ENCODE data around the gene DCAF12.
"Not testable (repeated sequence)": the region's sequence is repeated elsewhere in the genome, so short reads cannot be mapped to it uniquely, and the experiment has no call there.

DCAF12 gene

DNA sequence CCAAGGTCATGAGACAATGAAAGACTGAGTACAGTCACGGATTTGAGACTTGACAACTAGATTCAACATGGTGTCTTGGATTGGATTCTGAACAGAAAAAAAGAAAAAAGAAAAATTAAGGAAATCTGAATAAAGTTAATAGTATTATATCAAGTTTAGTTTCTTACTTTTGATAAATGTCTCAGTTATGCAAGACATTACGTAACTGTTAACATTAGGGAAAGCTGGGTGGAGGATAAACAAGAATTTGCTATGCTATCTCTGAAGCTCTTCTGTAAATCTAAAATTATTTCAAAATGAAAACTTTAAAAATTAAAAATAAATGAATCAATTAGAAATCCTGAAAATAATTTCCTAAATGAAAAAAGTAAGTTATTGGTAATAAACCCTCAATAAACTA lies 14.4 kb upstream of the DCAF12 start:
- Mint-ChIP-seq H3K4me1 (ENCODE audit: low read depth) (peaks cover 23% of the 10 kb centered on the region), H3K27me3 (peaks cover 23% of the 10 kb centered on the region), H3K36me3 (ENCODE audit: low read depth) (no peaks in the 10 kb centered on the region), H3K9me3 (no peaks in the 10 kb centered on the region), H3K27ac (no peak overlapping the region), H3K4me3 (no peak overlapping the region)
- intact Hi-C loops (cut with micrococcal nuclease): no loop called here

DNA sequence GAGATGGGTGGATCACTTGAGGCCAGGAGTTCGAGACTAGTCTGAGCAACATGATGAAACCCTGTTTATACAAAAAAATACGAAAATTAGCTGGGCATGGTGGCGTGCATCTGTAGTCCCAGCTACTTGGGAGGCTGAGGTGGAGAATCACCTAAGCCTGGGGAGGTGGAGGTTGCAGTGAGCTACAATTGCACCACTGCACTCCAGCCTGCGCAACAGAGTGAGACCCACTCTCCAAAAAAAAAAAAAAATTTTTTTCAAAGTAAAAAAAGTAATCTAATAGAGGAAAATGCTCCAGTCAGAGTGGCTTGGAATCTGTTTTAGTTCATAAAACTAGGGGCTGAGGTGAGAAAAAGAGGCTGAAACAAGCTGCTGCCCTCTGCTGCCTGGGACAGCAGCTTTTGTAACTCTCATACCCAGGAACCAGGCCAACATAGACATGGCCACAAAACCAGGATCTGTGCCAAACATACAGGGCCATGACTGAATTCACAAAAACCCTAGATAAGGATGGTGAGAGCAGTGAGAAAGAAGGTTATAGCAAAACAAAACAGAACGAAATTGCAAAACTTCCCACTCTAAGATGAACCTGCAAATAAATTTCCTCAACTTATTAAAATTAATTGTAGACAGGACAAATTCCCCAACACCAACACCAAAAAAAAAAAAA lies 13.1 kb upstream of the DCAF12 start:
- H3K4me3 Mint-ChIP-seq: no peak overlapping the region
- H3K27ac Mint-ChIP-seq: no peak overlapping the region
- H3K4me1 Mint-ChIP-seq (ENCODE audit: low read depth): peaks cover 23% of the 10 kb centered on the region
- intact Hi-C loops (cut with micrococcal nuclease): no loop called here
- H3K9me3 Mint-ChIP-seq: no peaks in the 10 kb centered on the region
- H3K27me3 Mint-ChIP-seq: peaks cover 18% of the 10 kb centered on the region
- H3K36me3 Mint-ChIP-seq (ENCODE audit: low read depth): no peaks in the 10 kb centered on the region

DNA sequence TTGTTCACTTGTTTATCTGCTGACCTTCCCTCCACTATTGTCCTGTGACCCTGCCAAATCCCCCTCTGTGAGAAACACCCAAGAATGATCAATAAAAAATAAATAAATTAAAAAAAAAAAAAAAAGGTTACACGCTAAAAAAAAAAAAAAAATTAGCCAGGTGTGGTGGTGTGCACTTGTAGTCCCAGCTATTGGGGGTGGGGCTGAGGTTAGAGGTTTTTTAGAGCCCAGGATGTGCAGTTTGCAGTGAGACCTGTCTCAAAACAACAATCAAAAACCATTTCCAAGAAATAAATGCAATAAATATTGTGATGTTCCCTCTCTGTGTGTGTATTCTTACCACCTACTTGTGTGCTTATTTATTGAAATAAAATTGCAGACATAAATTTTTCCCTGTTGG lies 12.1 kb upstream of the DCAF12 start:
- peaks cover 18% of the 10 kb centered on the region for H3K27me3 Mint-ChIP-seq
- H3K9me3 Mint-ChIP-seq; intact Hi-C loops (cut with micrococcal nuclease); H3K27ac Mint-ChIP-seq; H3K4me3 Mint-ChIP-seq; H3K36me3 Mint-ChIP-seq (ENCODE audit: low read depth): not testable (repeated sequence)
- H3K4me1 Mint-ChIP-seq (ENCODE audit: low read depth): peaks cover 23% of the 10 kb centered on the region

DNA sequence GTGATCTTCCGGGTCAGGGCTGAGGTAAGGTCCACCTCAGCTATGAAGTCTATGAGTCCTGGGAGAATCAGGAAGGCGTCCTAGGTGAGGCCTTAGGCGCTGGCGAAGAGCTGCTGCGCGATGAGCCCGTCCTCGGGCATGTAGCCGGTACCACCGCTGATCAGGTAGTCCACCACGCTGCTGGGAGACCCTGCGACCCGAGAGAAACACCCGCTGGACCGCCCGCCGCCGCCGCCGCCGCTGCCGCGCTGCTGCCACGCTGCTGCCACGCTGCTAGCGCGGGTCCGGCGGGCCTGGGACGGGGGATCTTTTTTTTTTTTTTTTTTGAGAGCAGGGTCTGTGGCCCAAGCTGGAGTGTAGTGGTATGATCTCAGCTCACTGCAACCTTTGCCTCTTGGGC lies 8.0 kb upstream of the DCAF12 start:
- intact Hi-C loops (cut with micrococcal nuclease): no loop called here
- H3K27me3 Mint-ChIP-seq: peaks cover 21% of the 10 kb centered on the region
- no peaks in the 10 kb centered on the region for H3K9me3 Mint-ChIP-seq
- H3K4me1 Mint-ChIP-seq (ENCODE audit: low read depth): peaks cover under 1% of the 10 kb centered on the region
- no peak overlapping the region for H3K4me3 Mint-ChIP-seq
- no peak overlapping the region for H3K27ac Mint-ChIP-seq
- H3K36me3 Mint-ChIP-seq (ENCODE audit: low read depth): no peaks in the 10 kb centered on the region

DNA sequence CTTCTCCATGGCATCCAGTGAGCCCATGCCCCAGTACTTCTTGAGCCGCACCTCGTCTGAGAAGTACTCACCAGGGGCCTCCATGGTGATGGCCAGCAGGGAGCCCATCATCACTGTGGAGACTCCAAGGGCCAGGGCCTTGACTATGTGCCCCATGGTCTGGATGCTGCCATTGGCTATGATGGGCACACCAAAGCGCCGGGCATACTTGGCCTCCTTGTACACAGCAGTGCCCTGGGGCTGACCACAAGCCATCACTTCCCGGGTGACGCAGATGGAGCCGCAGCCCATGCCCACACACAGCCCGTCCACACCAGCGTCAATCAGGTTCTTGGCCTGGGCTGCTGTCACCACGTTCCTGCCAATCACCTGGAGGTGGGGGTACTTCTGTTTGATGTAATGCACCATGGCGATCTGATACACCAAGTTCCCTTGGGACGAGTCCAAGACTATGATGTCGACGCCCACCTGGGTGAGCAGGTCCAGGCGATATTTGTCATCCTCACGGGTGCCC lies 7.0 kb upstream of the DCAF12 start:
- Mint-ChIP-seq H3K27ac (no peak overlapping the region), H3K4me1 (ENCODE audit: low read depth) (no peaks in the 10 kb centered on the region), H3K36me3 (ENCODE audit: low read depth) (no peaks in the 10 kb centered on the region), H3K27me3 (peaks cover 21% of the 10 kb centered on the region), H3K9me3 (no peaks in the 10 kb centered on the region), H3K4me3 (no peak overlapping the region)
- intact Hi-C loops (cut with micrococcal nuclease): no loop called here

DNA sequence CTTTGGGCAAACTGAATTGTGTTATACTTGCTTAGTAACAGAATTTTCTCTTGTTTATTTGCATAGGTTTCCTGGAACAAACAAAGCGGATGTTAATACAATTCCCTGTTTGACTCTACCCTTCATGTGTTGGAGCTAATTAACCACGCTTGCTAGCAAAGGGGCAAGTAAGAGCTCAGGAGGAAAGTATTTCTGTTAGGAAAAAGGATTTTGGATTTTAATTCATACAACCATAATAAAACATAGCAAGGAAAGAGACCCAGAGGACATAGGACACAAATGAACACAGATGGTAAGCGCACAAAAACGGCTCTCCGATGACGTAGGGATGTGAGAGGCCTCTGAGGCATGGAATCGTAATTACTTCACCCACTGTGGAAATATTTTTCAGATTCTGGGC lies 5.1 kb upstream of the DCAF12 start:
- H3K27me3 Mint-ChIP-seq: peaks cover 26% of the 10 kb centered on the region
- H3K4me1 Mint-ChIP-seq (ENCODE audit: low read depth): peaks cover 6% of the 10 kb centered on the region
- no peak overlapping the region for H3K27ac Mint-ChIP-seq
- H3K9me3 Mint-ChIP-seq: no peaks in the 10 kb centered on the region
- intact Hi-C loops (cut with micrococcal nuclease): no loop called here
- H3K4me3 Mint-ChIP-seq: no peak overlapping the region
- H3K36me3 Mint-ChIP-seq (ENCODE audit: low read depth): peaks cover 1% of the 10 kb centered on the region

DNA sequence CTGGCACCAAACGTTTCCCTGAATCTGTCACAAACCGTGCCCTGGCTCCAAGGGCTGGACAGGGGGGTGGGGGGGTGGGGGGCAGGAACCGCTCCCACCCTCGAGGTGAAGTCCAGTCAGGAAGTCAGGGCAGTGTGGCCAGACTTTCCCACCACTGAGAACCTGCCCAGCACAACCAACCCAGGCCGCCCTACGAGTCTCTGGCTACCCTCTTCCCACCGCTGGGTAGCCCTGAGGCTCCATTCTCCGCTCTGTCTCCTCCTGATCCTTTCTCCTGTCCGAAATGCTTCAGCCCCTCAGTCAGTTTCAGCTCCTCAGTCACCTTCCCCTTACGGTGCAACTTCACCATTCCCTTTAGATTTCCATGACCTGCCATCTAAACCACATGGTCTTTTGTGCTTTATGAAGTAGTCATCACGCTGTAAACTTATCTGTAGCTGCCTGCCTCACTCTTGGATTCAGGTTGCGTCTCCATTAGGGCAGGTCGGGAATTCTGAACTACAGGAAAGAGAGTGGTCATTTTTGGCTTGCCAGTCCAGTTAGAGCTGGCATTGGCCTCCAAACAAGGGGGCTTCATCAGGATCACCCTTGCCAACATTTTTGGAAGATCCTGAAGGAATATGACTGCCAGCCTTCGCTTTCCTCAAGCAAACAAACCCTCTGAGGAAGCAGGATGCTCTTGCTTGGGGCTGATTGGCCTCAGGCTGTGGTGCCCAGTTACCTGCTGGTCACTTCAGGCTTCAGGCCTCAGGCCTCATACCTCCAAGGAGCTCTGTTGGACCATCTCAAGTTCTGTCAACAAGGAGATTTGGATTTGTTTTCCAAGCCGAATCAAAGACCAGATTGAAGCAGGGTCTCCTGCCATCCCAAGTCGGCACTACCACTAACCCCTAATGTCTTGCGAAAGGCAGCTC lies 794 bp upstream of the DCAF12 start:
- peaks cover 45% of the 10 kb centered on the region for H3K4me1 Mint-ChIP-seq (ENCODE audit: low read depth)
- intact Hi-C loops (cut with micrococcal nuclease): loop anchor here (2.0 to 5.0 kb wide), 2 partner anchors 78 to 200 kb away; partner anchors contain the start of genes KIF24, NUDT2 and UBAP2
- peaks cover 26% of the 10 kb centered on the region for H3K27me3 Mint-ChIP-seq
- peak overlapping the region; percentile 100 for H3K4me3 Mint-ChIP-seq
- peak overlapping the region; percentile 97 for H3K27ac Mint-ChIP-seq
- H3K36me3 Mint-ChIP-seq (ENCODE audit: low read depth): peaks cover 22% of the 10 kb centered on the region
- no peaks in the 10 kb centered on the region for H3K9me3 Mint-ChIP-seq

DNA sequence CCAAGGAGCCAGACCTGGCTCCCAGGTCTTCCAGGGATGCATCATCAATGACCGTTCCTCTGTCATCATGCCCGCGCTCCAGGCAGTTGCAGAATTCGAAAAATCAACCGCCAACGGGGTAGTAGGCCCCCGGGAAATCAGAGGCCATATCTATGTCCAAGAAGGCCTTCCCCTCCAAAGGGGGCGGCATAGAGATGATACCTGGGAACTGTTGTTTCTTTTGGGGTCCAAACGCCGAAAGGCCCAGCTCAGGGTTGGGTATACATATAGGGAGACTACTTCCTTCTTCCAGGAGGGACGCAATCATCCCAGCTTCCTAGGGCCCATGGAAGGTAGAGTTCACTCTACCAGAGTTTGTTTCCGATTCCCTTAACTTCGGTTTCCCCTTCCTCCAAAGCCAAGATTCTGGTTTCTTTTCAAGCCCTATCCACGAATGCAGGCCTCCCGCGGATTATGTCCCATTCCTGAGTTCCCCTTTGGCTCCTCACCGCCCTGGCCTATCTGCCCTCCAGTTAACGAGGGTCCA lies 754 bp downstream of the DCAF12 start:
- peak overlapping the region; percentile 97 for H3K27ac Mint-ChIP-seq
- peaks cover 60% of the 10 kb centered on the region for H3K4me1 Mint-ChIP-seq (ENCODE audit: low read depth)
- H3K4me3 Mint-ChIP-seq: peak overlapping the region; percentile 100
- H3K9me3 Mint-ChIP-seq: no peaks in the 10 kb centered on the region
- peaks cover 41% of the 10 kb centered on the region for H3K27me3 Mint-ChIP-seq
- peaks cover 38% of the 10 kb centered on the region for H3K36me3 Mint-ChIP-seq (ENCODE audit: low read depth)
- intact Hi-C loops (cut with micrococcal nuclease): loop anchor here (2.0 to 5.0 kb wide), 3 partner anchors 53 to 202 kb away; partner anchors contain the start of genes KIF24, NUDT2, UBAP1 and UBAP2

DNA sequence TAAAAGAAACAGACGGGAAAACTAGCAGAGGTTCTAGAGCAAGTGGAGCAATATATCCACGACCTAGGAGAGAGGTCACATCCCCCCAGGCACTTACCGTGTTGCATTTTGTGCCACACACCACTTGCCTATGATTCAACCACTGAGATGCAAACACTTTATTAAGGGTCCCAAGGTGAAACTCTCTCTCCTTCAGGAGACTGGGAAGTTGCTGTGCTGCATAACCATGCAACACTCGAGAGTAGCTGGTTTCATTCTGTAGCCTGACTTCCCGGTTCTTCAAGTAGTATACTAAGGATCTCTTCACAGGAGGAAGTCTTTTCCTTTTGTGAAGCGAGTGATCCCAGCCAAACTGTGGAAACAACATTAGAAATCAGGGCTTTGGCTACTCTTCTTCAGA lies 1.6 kb downstream of the DCAF12 start:
- Mint-ChIP-seq H3K36me3 (ENCODE audit: low read depth) (peaks cover 44% of the 10 kb centered on the region), H3K9me3 (no peaks in the 10 kb centered on the region), H3K4me1 (ENCODE audit: low read depth) (peaks cover 61% of the 10 kb centered on the region), H3K27me3 (peaks cover 42% of the 10 kb centered on the region), H3K4me3 (peak overlapping the region; percentile 100), H3K27ac (peak overlapping the region; percentile 97)
- intact Hi-C loops (cut with micrococcal nuclease): loop anchor here (2.0 to 5.0 kb wide), 3 partner anchors 54 to 202 kb away; partner anchors contain the start of genes KIF24, NUDT2 and UBAP1

DNA sequence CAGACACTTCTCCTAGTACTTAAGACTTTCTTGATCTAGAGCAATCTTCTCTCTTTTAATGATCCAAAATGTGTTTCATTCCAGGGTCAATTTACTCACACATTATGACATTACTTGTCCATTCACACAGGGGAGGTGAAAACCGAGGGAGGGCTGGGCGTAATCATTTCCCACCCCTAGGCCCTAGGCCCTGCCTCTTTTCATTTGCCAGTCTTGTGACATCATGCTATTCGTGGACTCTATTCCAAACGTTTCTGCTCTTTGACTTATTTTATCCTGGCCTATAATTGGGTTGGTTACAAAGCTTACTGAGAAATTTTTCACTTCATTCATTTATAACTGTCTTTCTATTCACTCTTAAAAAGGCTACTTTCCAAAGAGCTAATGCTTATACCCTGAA lies 2.4 kb downstream of the DCAF12 start:
- intact Hi-C loops (cut with micrococcal nuclease): loop anchor here (2.0 to 5.0 kb wide), 2 partner anchors 55 to 128 kb away; partner anchors contain the start of gene UBAP1
- Mint-ChIP-seq H3K36me3 (ENCODE audit: low read depth) (peaks cover 52% of the 10 kb centered on the region), H3K4me3 (peak overlapping the region; percentile 27), H3K9me3 (no peaks in the 10 kb centered on the region), H3K27me3 (peaks cover 38% of the 10 kb centered on the region), H3K27ac (peak overlapping the region; percentile 97), H3K4me1 (ENCODE audit: low read depth) (peaks cover 61% of the 10 kb centered on the region)

DNA sequence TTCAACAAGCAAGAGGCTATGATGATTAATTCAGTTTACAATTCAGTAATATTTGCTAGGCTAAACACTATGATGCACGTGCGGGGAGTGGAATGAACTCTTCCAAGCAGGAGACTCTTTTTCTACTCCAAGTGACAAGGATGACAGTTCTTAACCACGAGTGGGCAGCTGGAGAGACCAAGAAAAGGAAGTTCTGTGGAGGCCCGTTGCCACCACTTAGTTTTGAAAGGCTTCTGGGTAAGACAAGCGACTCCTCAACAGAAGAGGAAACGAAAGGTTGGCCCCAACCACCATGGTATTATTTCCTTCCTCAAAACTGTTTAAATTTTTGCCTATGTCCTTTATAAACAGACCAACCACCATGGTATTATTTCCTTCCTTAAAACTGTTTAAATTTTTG lies 2.8 kb downstream of the DCAF12 start:
- Mint-ChIP-seq H3K36me3 (ENCODE audit: low read depth) (peaks cover 56% of the 10 kb centered on the region), H3K9me3 (no peaks in the 10 kb centered on the region), H3K27me3 (peaks cover 38% of the 10 kb centered on the region), H3K4me1 (ENCODE audit: low read depth) (peaks cover 61% of the 10 kb centered on the region), H3K27ac (peak overlapping the region; percentile 97), H3K4me3 (peak overlapping the region; percentile 27)
- intact Hi-C loops (cut with micrococcal nuclease): loop anchor here (2.0 to 5.0 kb wide), 2 partner anchors 55 to 129 kb away; partner anchors contain the start of gene UBAP1

DNA sequence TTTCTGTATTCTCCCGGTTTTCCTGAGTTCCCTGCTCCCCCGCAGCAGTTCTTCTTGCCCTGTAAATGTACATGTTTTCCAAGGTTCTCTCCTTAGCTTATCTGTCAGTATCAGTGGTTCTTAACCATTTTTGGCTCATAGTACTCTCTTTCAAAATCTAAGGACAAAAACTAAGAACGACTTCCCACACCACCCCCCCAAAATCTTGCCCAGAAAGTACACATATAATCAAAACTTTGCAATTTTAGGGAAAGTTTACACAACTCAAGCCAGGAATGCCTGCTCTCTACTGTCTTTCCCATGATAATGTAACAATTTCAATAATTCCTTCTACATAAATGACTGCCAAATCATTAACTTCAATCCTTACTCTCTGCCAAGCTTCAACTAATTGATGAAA lies 4.5 kb downstream of the DCAF12 start:
- H3K27me3 Mint-ChIP-seq: peaks cover 31% of the 10 kb centered on the region
- H3K9me3 Mint-ChIP-seq: no peaks in the 10 kb centered on the region
- intact Hi-C loops (cut with micrococcal nuclease): loop anchor here (5.0 kb wide), 1 partner anchor 130 kb away; no protein-coding TSS in a partner anchor
- no peak overlapping the region for H3K27ac Mint-ChIP-seq
- H3K4me3 Mint-ChIP-seq: no peak overlapping the region
- H3K4me1 Mint-ChIP-seq (ENCODE audit: low read depth): peaks cover 56% of the 10 kb centered on the region
- peaks cover 73% of the 10 kb centered on the region for H3K36me3 Mint-ChIP-seq (ENCODE audit: low read depth)

DNA sequence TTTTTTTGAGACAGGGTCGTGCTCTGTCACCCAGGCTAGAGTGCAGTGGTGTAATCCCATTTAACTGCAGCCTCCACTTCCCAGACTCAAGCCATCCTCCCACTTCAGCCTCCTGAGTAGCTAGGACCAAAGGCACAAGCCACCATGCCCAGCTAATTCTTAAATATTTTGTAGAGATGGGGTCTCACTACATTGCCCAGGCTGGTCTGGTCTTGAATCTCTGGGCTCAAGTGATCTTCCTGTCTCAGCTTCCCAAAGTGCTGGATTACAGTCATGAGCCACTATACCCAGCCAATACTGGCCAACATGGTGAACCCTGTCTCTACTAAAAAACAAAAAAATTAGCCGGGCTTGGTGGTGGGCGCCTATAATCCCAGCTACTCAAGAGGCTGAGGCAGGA lies 6.8 kb downstream of the DCAF12 start:
- no peaks in the 10 kb centered on the region for H3K9me3 Mint-ChIP-seq
- peaks cover 27% of the 10 kb centered on the region for H3K27me3 Mint-ChIP-seq
- no peak overlapping the region for H3K27ac Mint-ChIP-seq
- no peak overlapping the region for H3K4me3 Mint-ChIP-seq
- peaks cover 78% of the 10 kb centered on the region for H3K36me3 Mint-ChIP-seq (ENCODE audit: low read depth)
- peaks cover 44% of the 10 kb centered on the region for H3K4me1 Mint-ChIP-seq (ENCODE audit: low read depth)
- intact Hi-C loops (cut with micrococcal nuclease): loop anchor here (5.0 kb wide), 1 partner anchor 133 kb away; no protein-coding TSS in a partner anchor
